Neural cell (in vitro differentiated cells): ENCODE measurements around the gene ATXN2.

Experiments
- CTCF ChIP-seq: fragments of 450-650 bp; IDR thresholded peaks from 2 replicates; pipeline ENCODE4 v1.5.1; 2014; ENCODE audit warnings: antibody characterized with exemption, mild to moderate bottlenecking, moderate library complexity; ENCODE audit not compliant: poor library complexity, severe bottlenecking
- EZH2 ChIP-seq: fragments of 200-600, 300-800 bp; shearing (Covaris generic), sonication (generic); IDR thresholded peaks from 2 replicates; pipeline ENCODE4 v1.6.1; 2014; ENCODE audit warnings: antibody characterized with exemption, low read length, borderline replicate concordance, mild to moderate bottlenecking; ENCODE audit not compliant: insufficient read depth, poor library complexity, severe bottlenecking
- SMC3 ChIP-seq: fragments of 450-650 bp; conservative IDR thresholded peaks from 2 replicates; pipeline ENCODE4 v1.6.1; 2014; ENCODE audit warnings: antibody characterized with exemption, mild to moderate bottlenecking, moderate library complexity; ENCODE audit not compliant: poor library complexity

- TF ChIP-seq CTCF (no peak), EZH2 (no peak), SMC3 (no peak)
Observed at GRCh38 chr12:111616177-111616623, 17.1 kb upstream of the ATXN2 start.
